MM.1S (cell line): ENCODE results near the gene DIP2B.

Experiments used
- EZH2 ChIP-seq: fragments of 300-600 bp; sonication (generic); optimal IDR thresholded peaks from 2 replicates; pipeline ENCODE3; 2017; ENCODE audit warnings: low read depth, mild to moderate bottlenecking, antibody characterized with exemption, low read length, mixed read lengths
- TF ChIP-seq, protein P1 (sequence below): fragments of 300-600 bp; sonication (generic); IDR thresholded peaks from 2 replicates; pipeline ENCODE4 v1.5.1; 2016; ENCODE audit warnings: antibody characterized with exemption, low read length, mixed read lengths

DNA sequence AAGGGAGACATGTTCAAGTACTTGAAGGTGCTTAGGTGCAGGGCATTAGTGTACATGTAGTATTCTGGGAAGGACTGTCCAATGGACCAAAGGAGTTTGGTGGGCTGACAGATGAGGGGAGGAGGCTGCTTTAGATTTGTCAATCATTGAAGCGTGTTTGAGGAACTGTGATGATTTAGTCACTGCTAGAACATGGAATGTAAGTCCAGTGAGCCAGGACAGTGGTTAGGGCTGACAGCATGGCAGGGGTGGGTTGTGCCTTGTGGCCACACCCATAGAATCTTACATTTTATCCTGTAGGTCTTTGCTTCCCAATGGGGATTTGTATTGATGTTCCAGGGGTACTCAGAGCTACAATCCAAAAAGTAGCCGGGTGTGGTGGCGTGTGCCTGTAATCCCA lies 24.6 kb downstream of the DIP2B start:
- TF ChIP-seq, protein P1, sequence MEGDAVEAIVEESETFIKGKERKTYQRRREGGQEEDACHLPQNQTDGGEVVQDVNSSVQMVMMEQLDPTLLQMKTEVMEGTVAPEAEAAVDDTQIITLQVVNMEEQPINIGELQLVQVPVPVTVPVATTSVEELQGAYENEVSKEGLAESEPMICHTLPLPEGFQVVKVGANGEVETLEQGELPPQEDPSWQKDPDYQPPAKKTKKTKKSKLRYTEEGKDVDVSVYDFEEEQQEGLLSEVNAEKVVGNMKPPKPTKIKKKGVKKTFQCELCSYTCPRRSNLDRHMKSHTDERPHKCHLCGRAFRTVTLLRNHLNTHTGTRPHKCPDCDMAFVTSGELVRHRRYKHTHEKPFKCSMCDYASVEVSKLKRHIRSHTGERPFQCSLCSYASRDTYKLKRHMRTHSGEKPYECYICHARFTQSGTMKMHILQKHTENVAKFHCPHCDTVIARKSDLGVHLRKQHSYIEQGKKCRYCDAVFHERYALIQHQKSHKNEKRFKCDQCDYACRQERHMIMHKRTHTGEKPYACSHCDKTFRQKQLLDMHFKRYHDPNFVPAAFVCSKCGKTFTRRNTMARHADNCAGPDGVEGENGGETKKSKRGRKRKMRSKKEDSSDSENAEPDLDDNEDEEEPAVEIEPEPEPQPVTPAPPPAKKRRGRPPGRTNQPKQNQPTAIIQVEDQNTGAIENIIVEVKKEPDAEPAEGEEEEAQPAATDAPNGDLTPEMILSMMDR, result no peak
- no peak for TF ChIP-seq EZH2
